Measurements from ENCODE around the gene CCDC187. TPM values are rescaled to one million over a fixed set of nuclear protein-coding genes. Genes with fewer than 3 reads are reported as not detected.

The CCDC187 gene
- total RNA-seq, 2 experiments from 2014 or later = 0.07 TPM; not detected in 1

DNA sequence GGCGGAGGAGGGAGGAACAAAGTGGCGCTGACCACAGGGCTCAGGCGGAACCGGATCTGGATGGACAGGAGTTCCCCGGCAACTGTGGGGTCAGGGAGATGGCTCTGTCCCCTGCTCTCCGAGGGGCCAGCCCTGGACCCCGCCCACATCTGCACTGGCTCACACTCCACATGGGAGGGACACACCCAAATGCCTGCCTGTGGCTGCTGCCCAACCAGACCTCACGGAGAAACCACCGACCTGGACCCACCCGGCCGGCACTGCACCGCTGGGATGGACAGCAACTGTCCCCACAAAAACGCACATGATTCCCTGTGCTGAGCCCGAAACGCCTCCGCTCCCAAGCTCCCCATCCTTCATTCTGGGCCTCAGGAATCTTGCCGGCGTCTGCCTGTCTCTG, 4.8 kb downstream of the CCDC187 start:
- Mint-ChIP-seq H3K9me3 (no peaks in the 10 kb centered on the region), H3K36me3 (ENCODE audit: low read depth) (no peaks in the 10 kb centered on the region), H3K4me3 (no peak overlapping the region), H3K27me3 (no peaks in the 10 kb centered on the region), H3K4me1 (ENCODE audit: low read depth) (no peaks in the 10 kb centered on the region), H3K27ac (no peak overlapping the region)
- intact Hi-C loops (cut with micrococcal nuclease) = no loop called here
- CTCF ChIA-PET = no interaction called here
- no peak for ATAC-seq
- TF ChIP-seq, protein P1, sequence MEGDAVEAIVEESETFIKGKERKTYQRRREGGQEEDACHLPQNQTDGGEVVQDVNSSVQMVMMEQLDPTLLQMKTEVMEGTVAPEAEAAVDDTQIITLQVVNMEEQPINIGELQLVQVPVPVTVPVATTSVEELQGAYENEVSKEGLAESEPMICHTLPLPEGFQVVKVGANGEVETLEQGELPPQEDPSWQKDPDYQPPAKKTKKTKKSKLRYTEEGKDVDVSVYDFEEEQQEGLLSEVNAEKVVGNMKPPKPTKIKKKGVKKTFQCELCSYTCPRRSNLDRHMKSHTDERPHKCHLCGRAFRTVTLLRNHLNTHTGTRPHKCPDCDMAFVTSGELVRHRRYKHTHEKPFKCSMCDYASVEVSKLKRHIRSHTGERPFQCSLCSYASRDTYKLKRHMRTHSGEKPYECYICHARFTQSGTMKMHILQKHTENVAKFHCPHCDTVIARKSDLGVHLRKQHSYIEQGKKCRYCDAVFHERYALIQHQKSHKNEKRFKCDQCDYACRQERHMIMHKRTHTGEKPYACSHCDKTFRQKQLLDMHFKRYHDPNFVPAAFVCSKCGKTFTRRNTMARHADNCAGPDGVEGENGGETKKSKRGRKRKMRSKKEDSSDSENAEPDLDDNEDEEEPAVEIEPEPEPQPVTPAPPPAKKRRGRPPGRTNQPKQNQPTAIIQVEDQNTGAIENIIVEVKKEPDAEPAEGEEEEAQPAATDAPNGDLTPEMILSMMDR (IDR thresholded peaks at IDR 0.05) = no peak
- POLR2A ChIA-PET = no interaction called here
- no peak for DNase-seq

DNA sequence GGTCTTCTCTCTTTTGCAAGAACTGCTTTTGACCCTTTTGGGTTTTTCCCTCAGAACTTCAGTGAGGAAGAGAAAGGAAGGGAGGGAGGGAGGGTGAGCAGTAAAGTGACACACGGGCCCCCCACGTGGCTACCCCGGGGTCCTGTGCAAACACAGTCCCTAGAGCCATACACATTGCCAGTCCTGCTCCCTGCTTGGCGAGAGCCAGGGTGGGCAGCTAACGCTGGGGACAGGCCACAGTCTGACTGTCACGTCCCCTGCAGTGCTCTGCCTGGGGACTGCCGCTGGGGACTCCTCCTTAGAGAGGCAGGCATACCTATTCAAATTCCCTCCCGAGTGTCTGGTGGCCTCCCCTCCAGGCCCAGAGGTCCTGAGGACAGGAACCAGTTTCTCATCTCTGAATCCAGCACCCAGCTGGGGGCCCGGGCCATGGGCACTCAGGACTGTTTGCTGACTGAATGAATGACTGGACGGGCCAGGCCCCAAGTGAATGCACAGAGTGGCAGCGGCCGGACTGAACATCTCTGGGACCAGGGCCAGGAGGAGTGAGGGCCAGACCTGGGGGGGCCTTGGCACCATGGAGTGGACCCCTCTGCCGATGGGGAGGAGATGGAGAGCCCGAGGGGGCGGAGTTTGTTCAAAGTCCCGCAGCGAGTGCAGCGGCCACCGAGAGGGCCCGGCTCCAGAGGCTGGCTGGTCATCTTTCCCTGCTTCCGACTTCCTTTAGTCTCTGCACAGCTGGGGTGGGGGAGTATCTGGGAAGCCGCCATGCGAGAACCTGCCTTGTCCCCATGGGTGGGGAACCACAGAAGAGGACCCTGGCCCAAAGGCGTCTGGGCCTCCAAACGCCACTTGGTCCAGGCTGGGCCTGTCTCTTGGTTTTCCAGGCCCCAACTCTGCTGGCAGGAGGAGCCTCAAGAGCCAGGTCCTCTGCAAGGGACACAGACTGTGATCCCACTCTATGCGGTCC, 5.8 kb downstream of the CCDC187 start:
- DNase-seq = no peak
- Mint-ChIP-seq H3K36me3 (ENCODE audit: low read depth) (no peaks in the 10 kb centered on the region), H3K27me3 (no peaks in the 10 kb centered on the region), H3K9me3 (no peaks in the 10 kb centered on the region), H3K4me3 (no peak overlapping the region), H3K27ac (no peak overlapping the region), H3K4me1 (ENCODE audit: low read depth) (no peaks in the 10 kb centered on the region)
- intact Hi-C loops (cut with micrococcal nuclease) = no loop called here
- ChIA-PET POLR2A (no interaction called here), CTCF (no interaction called here)
- TF ChIP-seq, protein P1 (IDR thresholded peaks at IDR 0.05) = no peak
- no peak for ATAC-seq

DNA sequence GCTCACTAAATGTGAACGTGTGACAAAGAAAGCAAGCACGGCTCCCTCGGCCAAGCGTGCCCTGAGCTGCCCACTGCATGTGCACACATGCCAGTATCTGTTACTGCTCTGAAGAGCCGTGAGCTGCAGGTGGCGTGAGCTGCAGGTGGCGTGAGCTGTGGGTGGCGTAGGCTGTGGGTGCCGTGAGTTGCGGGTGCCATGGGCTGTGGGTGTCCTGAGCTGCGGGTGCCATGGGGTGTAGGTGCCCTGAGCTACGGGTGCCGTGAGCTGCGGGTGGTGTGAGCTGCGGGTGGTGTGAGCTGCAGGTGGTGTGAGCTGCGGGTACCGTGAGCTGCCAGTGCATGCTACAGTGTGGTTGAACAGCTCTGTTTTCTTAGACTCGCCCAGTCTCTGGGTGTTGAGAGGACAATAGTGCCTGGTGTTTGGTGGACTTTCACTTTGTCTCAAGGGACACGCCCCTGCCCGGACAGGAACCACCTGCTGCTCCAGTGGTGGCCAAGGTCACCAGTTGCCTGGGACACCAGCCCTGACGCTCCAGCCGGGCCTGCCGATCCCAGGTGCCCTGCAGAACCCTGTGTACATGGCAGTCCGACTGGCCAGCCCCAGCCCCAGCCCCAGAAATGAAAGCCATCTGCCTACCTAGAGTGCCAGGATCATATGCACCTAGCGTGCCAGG, 6.7 kb downstream of the CCDC187 start:
- DNase-seq (no peak), ATAC-seq (no peak)
- Mint-ChIP-seq H3K27me3 (no peaks in the 10 kb centered on the region), H3K36me3 (ENCODE audit: low read depth) (no peaks in the 10 kb centered on the region), H3K27ac (no peak overlapping the region), H3K4me1 (ENCODE audit: low read depth) (no peaks in the 10 kb centered on the region), H3K4me3 (no peak overlapping the region), H3K9me3 (no peaks in the 10 kb centered on the region)
- POLR2A ChIA-PET = no interaction called here
- intact Hi-C loops (cut with micrococcal nuclease) = no loop called here
- TF ChIP-seq, protein P1 (IDR thresholded peaks at IDR 0.05) = no peak
- CTCF ChIA-PET = no interaction called here

DNA sequence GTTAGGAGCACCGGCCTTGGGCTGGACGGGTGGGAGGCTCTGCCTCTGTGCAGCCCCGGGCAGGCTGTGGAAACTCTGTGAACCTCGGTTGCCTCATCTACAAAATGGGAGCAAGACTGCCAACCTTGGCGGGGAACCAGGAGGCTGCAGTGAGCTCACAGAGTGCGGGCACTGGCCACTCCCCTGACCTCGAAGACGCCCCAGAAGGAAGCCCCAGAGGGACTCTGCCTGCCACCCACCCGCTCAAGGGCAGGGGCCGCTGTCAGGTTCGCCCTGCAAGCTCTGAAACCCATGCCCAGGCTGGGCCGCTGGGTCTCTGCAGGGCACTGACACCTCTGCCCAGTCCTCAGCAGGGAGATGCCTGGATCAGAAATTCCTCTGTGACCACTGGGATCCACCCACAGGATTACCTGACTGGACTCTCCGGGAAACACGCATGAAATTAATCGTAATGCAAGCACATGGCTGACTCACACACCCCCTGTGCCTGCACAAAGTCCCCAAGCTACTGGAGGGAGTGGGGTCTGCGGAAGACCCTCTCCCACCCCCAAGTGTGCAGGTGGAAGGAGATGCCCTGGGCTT, 7.4 kb downstream of the CCDC187 start:
- ATAC-seq (no peak), DNase-seq (no peak)
- H3K27me3 Mint-ChIP-seq = no peaks in the 10 kb centered on the region
- no peaks in the 10 kb centered on the region for H3K36me3 Mint-ChIP-seq (ENCODE audit: low read depth)
- no peak overlapping the region for H3K4me3 Mint-ChIP-seq
- TF ChIP-seq, protein P1 (IDR thresholded peaks at IDR 0.05) = no peak
- no peak overlapping the region for H3K27ac Mint-ChIP-seq
- ChIA-PET POLR2A (no interaction called here), CTCF (no interaction called here)
- H3K4me1 Mint-ChIP-seq (ENCODE audit: low read depth) = no peaks in the 10 kb centered on the region
- H3K9me3 Mint-ChIP-seq = no peaks in the 10 kb centered on the region
- intact Hi-C loops (cut with micrococcal nuclease) = no loop called here
